Esophagus muscularis mucosa (tissue), 4 donors: ENCODE data around the gene NT5C2.
"Not testable (repeated sequence)": the region's sequence is repeated elsewhere in the genome, so short reads cannot be mapped to it uniquely, and the experiment has no call there.

ENCODE experiments used
- EP300 ChIP-seq: sonication (generic); formaldehyde crosslinking; IDR thresholded peaks from one replicate; pipeline ENCODE4 v1.6.1; 2017; ENCODE audit warnings: antibody characterized with exemption
- POLR2A ChIP-seq: fragments of 450-650 bp; IDR thresholded peaks from one replicate; pipeline ENCODE4 v1.6.1; 2017; ENCODE audit warnings: antibody characterized with exemption, moderate library complexity, mild to moderate bottlenecking, low read depth
- POLR2AphosphoS5 ChIP-seq, 2 donors: sonication (generic); formaldehyde crosslinking; IDR thresholded peaks; one replicate each; pipeline ENCODE4 v1.6.1; 2017; ENCODE audit warnings: antibody characterized with exemption in 2 of 2
- TF ChIP-seq, protein P1 (sequence below), 3 experiments: fragments of 200-600 bp in 2 of 3; fragments of 450-650 bp in 1 of 3; sonication (generic) in 2 of 3; IDR thresholded peaks; one replicate each; pipeline ENCODE4 v1.5.1; 2017 to 2019; ENCODE audit warnings: antibody characterized with exemption in 3 of 3, mild to moderate bottlenecking in 2 of 3, moderate library complexity in 1 of 3

- TF ChIP-seq, protein P1, sequence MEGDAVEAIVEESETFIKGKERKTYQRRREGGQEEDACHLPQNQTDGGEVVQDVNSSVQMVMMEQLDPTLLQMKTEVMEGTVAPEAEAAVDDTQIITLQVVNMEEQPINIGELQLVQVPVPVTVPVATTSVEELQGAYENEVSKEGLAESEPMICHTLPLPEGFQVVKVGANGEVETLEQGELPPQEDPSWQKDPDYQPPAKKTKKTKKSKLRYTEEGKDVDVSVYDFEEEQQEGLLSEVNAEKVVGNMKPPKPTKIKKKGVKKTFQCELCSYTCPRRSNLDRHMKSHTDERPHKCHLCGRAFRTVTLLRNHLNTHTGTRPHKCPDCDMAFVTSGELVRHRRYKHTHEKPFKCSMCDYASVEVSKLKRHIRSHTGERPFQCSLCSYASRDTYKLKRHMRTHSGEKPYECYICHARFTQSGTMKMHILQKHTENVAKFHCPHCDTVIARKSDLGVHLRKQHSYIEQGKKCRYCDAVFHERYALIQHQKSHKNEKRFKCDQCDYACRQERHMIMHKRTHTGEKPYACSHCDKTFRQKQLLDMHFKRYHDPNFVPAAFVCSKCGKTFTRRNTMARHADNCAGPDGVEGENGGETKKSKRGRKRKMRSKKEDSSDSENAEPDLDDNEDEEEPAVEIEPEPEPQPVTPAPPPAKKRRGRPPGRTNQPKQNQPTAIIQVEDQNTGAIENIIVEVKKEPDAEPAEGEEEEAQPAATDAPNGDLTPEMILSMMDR (IDR thresholded peaks at IDR 0.05): not testable (repeated sequence)
- not testable (repeated sequence) for TF ChIP-seq POLR2A; EP300; POLR2AphosphoS5 (IDR thresholded peaks at IDR 0.05)
Observed at GRCh38 chr10:103174324-103174723, 18.7 kb downstream of the NT5C2 start.
